Fibroblast of skin of left biceps (primary cell): Measurements from ENCODE around the gene DMD.

ENCODE experiments used
- DNase-seq, 2 experiments: peaks; one replicate each; pipeline ENCODE4 v3.0.0-alpha.2; 2013; ENCODE audit warnings: low read depth in 2 of 2

The DMD gene

GRCh38 chrX:31232506-31232905 is 1978.8 kb downstream of the DMD start:
- no peak for DNase-seq

DNA sequence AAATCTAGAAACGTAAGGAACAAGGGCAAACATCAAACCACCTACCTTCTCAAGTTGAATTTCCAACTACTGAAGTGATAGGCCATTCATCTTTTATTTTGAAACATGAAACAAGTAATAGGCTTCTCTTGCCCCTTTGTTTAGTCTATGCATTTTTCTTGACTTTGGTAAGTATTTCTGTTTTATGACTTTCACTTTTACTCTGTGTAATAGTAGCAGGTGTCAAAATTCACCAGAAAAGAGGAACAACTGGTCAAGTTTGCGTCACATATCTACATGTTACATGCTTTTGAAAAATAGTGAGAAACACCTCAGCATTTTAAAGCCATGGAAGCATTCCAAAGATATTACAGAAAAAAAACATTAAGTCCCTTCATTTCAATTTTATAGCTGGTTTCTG is 1982.4 kb downstream of the DMD start:
- no peak for DNase-seq

DNA sequence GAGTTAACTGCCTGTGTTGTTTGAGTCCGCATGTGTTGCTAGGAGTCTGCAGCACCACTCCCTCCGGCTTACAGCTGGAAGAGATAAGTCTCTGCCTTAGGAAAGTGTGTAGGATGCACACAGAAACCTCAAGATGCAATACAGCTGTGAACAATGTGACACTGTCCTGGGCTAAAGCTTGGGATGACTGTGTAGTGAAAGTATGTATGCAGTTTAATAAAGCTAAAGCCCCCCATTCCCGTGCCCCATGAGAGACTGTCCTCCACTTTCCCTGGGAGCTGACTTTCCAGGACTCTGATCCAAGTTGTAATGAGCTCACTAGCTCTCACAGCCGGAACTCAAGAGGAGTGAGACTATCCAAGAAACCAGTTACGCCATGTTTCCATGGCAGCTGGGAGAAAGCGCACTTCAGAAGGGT is 1982.9 kb downstream of the DMD start:
- DNase-seq = peak; percentile 71 to 78

DNA sequence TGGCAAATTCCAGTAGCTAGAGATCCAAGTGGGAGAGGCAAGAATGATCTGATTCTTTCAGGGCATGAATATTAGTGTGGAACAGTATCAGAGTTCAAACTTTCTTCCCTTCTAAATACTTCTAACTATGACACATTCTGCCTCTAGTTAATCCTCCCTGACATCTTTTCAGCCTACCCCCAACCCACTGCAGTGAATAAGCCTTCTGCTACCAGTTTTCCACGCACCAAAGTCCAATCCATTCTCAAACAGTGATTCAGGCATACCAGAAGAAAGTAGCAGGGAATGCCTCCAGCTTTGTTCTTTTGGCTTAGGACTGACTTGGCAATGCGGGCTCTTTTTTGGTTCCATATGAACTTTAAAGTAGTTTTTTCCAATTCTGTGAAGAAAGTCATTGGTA is 1984.1 kb downstream of the DMD start:
- DNase-seq = no peak

DNA sequence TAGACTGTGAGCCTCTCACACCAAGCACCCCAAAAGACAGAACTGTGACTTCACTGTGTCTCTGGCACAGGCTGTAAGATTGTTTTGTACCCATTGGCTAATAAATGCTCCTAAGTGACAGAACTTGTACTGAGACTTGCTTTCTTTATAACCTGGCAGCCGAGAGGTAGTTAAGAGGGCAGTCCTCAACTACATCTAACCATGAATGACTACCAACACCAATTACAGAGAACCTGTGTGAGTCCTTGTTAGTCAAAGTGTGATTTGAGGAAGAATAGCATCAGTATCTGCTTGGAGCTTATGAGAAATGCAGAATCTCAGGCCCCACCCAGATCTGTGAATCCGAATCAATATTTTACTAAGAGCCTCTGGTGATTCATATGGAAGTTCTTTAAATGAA is 1985.5 kb downstream of the DMD start:
- no peak for DNase-seq

DNA sequence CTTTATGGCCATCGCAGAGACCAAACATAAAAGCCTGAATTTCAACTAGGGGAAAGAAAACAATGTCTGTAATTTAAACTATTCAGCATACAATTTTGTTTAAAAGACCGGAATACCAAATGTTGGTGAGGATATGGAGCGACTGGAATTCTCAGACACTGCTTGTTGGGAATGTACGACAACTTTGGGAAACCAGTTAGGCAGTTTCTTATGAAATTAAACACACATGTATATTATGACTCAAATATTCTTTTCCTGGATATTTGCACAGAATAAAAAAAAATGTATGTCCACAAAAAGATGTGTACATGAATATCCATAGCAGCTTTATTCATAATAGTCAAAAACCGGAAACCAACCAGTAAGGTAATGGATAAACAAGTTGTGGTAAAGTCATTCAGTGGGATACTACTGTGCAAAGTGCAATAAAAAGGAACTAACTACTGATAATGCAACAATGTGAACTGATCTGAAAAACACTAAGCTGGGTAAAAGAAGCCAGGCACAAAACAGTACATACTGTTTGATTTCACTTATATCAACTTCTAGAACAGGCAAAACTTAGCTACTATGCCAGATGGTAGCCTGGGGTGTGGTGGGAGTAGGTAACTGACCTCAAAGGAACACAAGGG is 1986.9 kb downstream of the DMD start:
- no peak for DNase-seq

DNA sequence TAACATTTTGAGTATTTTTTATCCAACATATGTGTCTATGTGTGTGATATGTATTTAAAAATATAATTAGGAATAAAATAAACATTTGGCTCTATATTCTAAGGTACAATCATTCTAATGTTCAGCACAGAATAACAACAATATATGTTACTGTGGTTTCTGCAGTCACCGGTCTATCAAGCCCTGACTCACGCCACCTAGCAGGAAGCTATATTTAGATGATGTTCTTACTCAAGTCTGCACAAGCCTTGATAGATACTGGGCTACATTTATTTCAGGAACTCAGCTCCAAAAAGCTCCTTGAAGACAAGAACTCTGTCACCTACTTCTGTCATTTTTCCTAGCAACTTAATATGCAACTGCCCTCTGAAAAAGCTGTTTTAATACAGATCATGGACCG is 1987.5 kb downstream of the DMD start:
- no peak for DNase-seq

DNA sequence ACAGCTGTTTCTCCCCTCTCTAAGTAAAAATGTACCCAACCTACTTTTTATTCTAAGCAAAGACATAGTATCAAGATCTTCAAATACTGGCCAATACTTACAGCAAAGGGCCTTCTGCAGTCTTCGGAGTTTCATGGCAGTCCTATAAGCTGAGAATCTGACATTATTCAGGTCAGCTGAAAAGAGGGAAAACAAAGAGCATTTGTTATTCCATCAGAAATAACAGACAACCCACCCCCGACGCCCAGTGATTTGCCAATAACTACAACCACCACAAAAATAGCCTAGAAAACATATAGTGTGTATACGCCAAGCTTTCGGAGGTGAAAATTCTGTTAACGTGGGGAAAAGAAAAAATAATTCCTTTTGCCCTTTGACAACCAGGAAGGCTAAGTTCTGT is 1988.4 kb downstream of the DMD start:
- no peak for DNase-seq

DNA sequence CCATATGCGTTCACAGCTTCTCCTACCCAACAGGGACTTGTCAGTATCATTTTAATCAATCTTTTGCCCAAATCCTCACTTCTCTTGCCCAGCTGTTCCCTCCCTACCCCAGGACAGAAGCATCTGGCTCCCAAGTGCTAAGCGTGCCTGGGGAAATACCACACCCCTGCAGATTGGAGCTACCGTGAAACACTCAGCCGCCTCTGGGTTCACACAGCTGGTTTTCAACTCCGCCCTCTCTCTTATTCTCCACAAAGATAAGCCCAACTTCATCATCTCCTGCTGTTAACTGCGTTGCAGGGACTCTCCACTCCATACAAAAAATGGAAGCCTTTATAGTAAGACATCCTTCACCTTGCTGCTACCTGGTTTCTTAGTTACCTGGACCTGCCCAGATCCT is 1992.2 kb downstream of the DMD start:
- no peak for DNase-seq

DNA sequence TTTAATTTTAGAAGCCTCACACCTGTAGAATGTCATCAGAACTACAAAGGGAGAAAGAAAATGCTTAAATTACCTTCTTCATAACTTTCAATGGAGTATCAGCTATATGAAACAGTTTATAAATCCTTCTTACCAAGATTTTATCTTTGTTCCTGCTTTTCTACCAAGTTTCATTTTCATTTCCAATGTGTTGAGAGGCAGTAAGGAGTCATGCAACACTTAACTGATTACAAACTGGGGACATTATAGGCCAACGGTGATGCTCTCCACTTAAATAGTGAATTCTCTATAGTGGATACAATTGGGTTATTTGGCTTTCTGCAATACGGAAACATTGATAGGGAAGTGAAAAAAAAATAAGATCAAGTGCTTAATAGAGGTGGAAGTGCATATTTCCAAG is 1994.3 kb downstream of the DMD start:
- DNase-seq = no peak

GRCh38 chrX:31215277-31215815 is 1996.0 kb downstream of the DMD start:
- no peak for DNase-seq

DNA sequence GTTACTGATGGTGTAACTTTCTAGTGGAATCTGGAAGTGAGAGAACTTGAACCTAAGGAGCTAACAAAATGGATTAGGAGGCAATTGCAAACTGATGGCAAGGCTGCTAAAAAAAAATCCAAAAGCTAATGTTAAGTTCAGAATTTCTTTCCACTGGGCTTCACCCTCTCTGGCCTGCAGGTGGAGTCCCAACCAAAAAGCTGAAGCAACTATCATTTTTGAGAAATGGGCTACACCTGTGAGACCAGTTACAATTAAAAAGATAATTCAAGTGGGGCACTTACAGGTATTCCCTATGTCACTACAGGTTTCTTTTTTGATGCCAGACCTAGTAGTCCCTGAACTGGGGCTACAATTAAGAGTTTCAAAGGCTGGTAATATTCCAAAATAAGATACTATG is 1997.4 kb downstream of the DMD start:
- DNase-seq = no peak

DNA sequence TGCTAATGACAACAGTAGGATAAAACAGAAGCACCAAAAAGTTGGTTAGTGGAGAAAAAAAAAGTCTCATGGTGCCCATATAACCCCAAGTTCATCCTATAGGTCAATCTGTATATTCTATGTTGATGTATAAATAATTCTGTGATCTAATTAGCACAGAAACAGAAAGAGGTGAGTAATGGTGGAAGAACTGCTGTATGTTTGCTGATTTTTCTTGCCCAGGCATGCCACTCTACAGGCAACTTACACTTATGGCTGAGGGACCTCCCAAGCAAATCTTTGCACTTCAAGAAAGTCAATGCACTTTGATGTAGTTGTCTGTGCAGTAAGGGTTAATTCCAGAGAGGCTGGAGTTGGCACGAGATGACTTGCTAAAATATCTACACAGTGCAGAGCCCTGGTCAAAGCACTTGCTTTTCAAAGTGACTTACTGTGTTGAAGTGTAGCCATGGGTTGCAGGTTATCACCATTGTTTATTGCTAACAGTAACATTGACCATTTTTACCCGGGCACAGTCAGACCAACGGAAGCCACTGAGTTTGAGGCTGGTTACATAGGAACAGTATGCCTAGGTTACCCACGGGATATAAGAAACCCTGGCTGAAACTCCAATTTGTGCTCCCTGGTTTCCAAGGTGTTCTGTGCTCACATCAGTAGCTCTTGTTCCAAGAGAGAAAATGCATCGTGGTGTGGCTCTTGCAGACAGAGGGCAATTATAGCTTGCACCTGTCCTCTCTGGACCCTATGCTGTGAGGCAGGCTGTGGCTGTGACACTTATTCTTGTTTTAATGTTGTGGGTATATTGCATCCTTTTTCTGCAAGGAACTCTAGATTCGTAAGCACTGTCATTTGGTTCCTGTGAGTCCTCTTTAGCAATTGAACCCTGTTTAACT is 1998.2 kb downstream of the DMD start:
- no peak for DNase-seq

DNA sequence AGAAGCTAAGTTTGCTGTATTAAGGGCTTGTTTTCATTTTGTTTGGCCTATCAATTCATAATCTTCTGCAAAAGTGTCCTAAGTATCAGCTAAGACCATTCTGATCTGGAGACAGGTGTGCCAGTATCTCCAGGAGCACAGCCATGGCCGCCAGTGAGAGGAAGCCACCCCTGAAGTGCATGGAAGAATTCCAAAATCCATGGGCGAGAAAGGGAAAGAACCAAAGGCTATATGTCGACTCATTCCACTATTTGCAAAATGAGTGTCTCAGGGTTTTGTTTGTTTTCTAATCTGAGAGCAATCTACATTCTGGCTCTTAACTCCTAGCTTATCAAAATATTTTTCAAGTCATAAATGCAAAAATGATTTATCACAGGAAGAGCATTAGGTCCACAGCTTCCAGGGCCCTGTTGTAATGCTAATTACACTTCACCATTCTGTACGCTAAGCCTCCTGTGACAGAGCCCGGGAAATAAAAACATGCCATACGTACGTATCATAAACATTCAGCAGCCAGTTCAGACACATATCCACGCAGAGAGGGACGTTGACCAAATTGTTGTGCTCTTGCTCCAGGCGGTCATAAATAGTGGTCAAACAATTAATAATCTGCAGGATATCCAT is 2002.2 kb downstream of the DMD start:
- DNase-seq = no peak

GRCh38 chrX:31201503-31201902 is 2009.8 kb downstream of the DMD start:
- no peak for DNase-seq

DNA sequence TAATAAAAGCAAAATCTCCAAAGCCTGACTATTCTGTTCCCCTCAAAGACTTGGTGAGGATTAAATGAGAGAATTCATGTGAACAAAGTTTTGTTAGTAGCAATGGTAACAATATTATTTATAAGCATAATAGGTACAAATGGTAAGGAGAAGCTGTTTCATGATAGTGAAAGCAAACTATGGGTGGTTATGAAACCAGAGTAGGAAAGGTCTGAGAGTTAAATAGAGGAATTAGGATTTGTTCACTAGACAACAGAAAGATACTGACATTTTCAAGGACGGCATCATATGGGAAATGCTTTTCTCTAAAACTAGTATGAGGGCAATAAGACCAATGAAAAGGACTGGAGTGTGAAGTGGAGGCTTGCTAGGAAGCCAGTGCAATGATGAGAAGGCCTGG is 2010.9 kb downstream of the DMD start:
- DNase-seq = no peak

- no peak for DNase-seq
Measured at GRCh38 chrX:31199840-31200114, 2011.6 kb downstream of the DMD start.

DNA sequence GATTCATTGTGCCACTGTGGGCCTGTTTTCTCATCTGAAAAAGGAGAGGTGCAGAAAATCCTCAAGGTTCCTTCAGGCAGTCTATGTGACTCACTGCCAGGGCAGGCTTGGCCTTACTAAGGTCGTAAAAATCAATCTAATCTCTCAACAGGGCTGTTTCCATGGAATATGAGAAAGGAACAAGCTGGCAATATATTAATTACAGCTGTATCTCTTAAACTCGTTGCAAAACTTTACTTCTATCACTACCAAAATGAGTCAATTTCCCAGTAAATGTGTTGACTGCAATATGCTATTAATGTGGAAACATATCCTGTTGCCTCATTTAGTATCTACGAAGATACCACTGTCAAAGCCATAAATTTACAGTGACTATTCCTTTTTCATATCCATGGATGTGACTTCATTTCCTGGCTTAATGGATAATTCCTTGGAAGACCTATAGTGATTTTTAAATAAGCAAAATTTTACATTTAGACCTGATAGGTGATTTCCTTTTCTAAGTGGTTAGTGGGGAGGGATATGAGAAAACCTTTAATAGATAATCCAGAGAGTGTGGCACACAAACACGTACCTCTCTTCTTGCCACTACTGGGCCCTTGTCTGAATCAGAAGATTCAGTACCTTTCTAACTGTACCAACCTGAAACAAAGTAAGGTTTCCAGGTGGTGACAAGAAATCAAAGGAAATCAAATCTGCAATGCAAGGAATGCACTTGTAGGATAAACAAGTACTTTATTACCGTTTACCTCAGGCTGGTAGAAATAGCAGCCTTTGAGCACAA is 2012.1 kb downstream of the DMD start:
- peak in 1 of 2 experiments; percentile 30 for DNase-seq

DNA sequence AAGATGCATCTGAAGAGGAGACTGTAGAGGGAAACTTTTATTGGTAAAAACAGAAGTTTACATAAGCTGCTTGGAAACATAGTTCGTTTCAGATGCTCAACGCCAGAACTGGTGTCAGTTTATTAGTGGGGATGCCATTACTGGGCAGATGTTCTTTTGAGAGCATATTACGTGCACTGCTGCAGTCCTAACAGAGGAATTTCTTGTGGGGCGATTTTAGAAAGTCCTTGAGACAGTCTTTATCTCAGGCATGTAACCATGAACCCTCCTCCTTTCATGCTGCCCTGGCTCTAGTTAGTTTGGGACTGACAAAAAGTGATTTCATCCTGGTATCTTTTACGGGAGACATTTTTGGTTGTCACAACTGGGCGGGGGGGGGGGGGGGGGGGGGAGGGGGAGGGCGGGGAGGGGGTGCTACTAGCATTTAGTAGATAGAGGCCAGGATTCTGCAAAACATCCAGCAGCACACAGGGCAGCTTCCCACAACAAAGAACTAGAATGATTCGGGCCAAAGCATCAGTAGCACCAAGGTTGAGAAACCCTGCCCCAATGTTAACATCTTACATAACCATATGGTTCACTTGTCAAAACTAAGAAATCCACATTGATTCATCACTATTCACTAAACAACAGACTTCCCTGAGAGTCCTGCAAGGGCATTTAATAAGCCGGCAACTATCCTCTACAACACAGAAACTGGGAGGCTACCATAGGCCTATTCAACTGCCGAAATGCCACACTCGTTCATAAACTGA is 2021.0 kb downstream of the DMD start:
- no peak for DNase-seq

- no peak for DNase-seq
Measured at GRCh38 chrX:31186693-31187338, 2024.5 kb downstream of the DMD start.

DNA sequence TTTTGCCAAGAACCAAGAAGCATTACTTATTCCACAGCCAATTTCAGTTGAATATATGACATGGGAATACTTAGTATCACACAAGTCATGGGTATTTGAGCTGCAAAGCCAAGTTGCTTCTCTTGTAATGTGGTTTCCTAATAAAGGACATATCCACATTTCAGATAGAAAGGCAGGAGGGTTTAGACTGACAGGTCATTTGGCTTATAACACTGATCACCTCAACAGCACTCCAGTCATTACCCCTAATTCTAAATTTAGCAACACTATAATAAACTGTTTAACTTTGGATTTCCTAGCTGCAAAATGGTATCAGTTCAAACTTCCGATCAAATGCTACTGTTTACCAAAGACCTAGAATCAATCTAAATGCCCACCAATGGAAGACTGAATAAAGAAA is 2025.5 kb downstream of the DMD start:
- no peak for DNase-seq
